Measurements from ENCODE around the gene PLPP7.

The PLPP7 gene

DNA sequence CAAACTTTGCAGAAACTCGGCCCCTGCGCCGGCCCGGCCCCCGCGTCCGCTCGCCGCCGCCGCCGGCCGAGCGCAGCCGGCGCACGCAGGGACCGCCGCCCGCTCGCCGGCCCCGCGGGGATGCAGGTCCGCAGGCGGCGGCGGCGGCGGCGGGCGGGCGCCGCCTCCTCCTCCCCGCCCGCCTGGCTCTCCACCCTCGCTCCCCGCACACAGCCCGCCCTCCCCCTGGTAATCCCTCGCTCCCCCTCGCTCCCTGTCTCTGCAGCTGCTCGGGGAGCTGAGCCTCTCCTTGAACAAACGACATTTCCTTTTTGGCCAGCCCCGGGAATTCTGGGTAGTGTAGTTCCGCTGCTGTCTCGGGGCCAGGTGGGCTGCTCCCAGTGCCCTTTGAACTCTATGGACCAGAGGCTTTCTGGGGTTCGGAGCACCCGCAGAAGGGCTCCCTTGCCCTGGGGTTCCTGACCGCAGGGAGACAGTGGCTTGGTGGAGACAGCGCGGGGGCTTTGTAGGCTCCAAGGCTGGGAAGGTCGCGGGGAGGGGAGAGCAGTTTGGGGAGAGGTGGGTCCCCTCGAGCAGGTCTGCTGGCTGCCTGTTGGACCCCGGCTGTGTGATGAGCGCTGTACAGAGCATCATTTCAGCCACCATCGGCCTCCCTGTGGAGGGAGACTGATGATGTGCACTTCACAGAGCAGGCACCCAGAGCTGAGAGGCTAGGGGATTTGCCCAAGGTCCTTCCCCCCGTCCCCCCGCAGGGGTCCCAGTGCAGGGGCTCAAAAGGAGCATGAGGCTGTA is 11.4 kb upstream of the PLPP7 start:
- WGBS, result 24% methylated on average over 31 of the region's 59 CpGs
- Histone ChIP-seq H2BK5ac (ENCODE audit: low read depth, low read length, poor library complexity, severe bottlenecking) (no peak overlapping the region), H4K91ac (ENCODE audit: low read length) (peak overlapping the region; percentile 59), H3K23ac (ENCODE audit: low read length in 2 of 2) (no peak overlapping the region), H3K36me3 (ENCODE audit: control insufficient read depth in 1 of 2, insufficient read depth in 2 of 2, low read depth in 1 of 2, low read length in 2 of 2) (no peaks in the 10 kb centered on the region), H2BK120ac (ENCODE audit: low read depth, low read length) (no peak overlapping the region), H3K14ac (ENCODE audit: low read length in 2 of 2) (no peak overlapping the region), H3K9me3 (ENCODE audit: control insufficient read depth, low read length) (no peaks in the 10 kb centered on the region), H3K4me1 (ENCODE audit: control insufficient read depth, insufficient read depth, low read depth, low read length) (peaks cover 21% of the 10 kb centered on the region), H3K79me1 (replicated peaks; ENCODE audit: low read length, poor library complexity, severe bottlenecking) (no peaks in the 10 kb centered on the region), H3K18ac (ENCODE audit: low read depth in 1 of 2, low read length in 2 of 2) (no peak overlapping the region), H3K4ac (ENCODE audit: low read depth in 1 of 2, low read length in 2 of 2) (no peak overlapping the region), H3K9ac (ENCODE audit: low read length) (no peak overlapping the region), H2AFZ (ENCODE audit: low read depth, low read length) (peak overlapping the region; percentile 30), H3K4me2 (ENCODE audit: low read length, poor library complexity, severe bottlenecking) (peak overlapping the region; percentile 91), H2AK5ac (ENCODE audit: low read length, severe bottlenecking) (no peak overlapping the region), H2BK15ac (ENCODE audit: low read depth, poor library complexity, severe bottlenecking) (no peak overlapping the region), H4K8ac (ENCODE audit: low read length) (no peak overlapping the region), H3K27ac (ENCODE audit: low read length, poor library complexity, severe bottlenecking) (no peak overlapping the region), H3K27me3 (ENCODE audit: control insufficient read depth in 1 of 2, insufficient read depth in 1 of 2, low read length in 2 of 2) (peaks cover 55 to 70% of the 10 kb centered on the region in 2 experiments), H3K4me3 (ENCODE audit: insufficient read depth in 1 of 2, low read depth in 1 of 2, low read length in 2 of 2) (peak overlapping the region; percentile 51 to 65), H2BK12ac (ENCODE audit: low read length in 2 of 2) (peak overlapping the region in 1 of 2 experiments; percentile 80)
- peak; percentile 83 for DNase-seq

DNA sequence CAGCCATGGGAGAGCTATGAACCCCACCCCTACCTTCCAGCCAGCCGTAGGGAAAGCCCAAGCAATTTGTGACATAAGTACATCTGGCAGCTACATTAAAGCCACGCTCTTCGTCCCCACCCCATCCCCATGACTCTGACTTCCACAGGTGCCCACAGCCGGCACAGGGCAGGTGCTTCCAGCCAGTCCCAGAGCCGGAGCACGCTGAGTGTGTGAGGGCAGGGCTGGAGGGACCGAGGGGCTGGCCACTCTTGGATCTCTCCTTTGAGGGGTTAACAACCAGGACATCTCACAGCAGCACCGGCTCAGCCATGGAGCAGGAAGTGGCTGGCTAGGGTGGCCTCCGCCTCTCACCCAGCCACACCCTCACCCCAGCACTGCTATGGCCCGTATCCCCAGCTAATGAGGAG is 10.8 kb upstream of the PLPP7 start:
- Histone ChIP-seq H2BK12ac (ENCODE audit: low read length in 2 of 2) (no peak overlapping the region), H3K4me3 (ENCODE audit: insufficient read depth in 1 of 2, low read depth in 1 of 2, low read length in 2 of 2) (no peak overlapping the region), H3K4me2 (ENCODE audit: low read length, poor library complexity, severe bottlenecking) (no peak overlapping the region), H2AFZ (ENCODE audit: low read depth, low read length) (no peak overlapping the region), H3K23ac (ENCODE audit: low read length in 2 of 2) (no peak overlapping the region), H3K27me3 (ENCODE audit: control insufficient read depth in 1 of 2, insufficient read depth in 1 of 2, low read length in 2 of 2) (peaks cover 61 to 72% of the 10 kb centered on the region in 2 experiments), H4K91ac (ENCODE audit: low read length) (no peak overlapping the region), H3K27ac (ENCODE audit: low read length, poor library complexity, severe bottlenecking) (no peak overlapping the region), H3K4me1 (ENCODE audit: control insufficient read depth, insufficient read depth, low read depth, low read length) (peaks cover 23% of the 10 kb centered on the region), H2BK5ac (ENCODE audit: low read depth, low read length, poor library complexity, severe bottlenecking) (no peak overlapping the region), H3K4ac (ENCODE audit: low read depth in 1 of 2, low read length in 2 of 2) (no peak overlapping the region), H3K18ac (ENCODE audit: low read depth in 1 of 2, low read length in 2 of 2) (no peak overlapping the region), H3K36me3 (ENCODE audit: control insufficient read depth in 1 of 2, insufficient read depth in 2 of 2, low read depth in 1 of 2, low read length in 2 of 2) (no peaks in the 10 kb centered on the region), H3K14ac (ENCODE audit: low read length in 2 of 2) (no peak overlapping the region), H2AK5ac (ENCODE audit: low read length, severe bottlenecking) (no peak overlapping the region), H3K9me3 (ENCODE audit: control insufficient read depth, low read length) (no peaks in the 10 kb centered on the region), H2BK15ac (ENCODE audit: low read depth, poor library complexity, severe bottlenecking) (no peak overlapping the region), H4K8ac (ENCODE audit: low read length) (no peak overlapping the region), H3K9ac (ENCODE audit: low read length) (no peak overlapping the region), H2BK120ac (ENCODE audit: low read depth, low read length) (no peak overlapping the region), H3K79me1 (replicated peaks; ENCODE audit: low read length, poor library complexity, severe bottlenecking) (no peaks in the 10 kb centered on the region)
- no peak for DNase-seq
- WGBS, result 58% methylated on average over 9 of the region's 10 CpGs

DNA sequence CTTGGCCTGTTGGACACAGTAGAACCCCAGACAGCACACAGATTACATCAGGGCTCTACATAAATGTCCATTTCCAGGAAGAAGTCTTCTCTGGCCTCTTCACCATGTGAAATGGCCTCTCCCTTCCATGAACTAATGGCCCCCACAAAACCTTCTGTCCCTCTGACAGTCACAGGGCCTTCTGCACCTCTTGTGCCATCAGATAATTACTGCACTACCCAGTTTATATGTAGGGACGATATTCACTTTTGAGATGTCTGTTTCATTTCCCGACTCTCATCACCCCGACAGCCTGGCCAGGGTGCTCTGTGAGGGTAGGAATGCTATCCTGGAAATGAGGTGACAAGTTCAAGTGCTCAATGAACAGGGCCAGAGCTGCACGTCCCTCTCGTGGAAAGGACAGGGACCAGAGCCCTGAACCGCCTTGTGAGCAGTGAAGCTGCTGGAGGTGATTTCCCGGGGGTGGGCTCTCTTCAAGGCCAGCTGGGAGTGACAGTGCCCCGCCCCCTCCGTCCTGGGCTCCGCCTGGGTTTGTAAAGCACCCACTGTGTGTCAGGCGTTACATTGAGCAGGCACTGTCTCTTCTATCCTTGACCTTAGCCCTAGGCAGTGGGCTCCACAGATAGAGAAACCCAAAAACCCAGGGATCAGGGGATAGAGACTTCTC is 10.2 kb upstream of the PLPP7 start:
- Histone ChIP-seq H2BK5ac (ENCODE audit: low read depth, low read length, poor library complexity, severe bottlenecking) (no peak overlapping the region), H3K23ac (ENCODE audit: low read length in 2 of 2) (no peak overlapping the region), H3K4me3 (ENCODE audit: insufficient read depth in 1 of 2, low read depth in 1 of 2, low read length in 2 of 2) (no peak overlapping the region), H4K91ac (ENCODE audit: low read length) (no peak overlapping the region), H2BK120ac (ENCODE audit: low read depth, low read length) (no peak overlapping the region), H2AK5ac (ENCODE audit: low read length, severe bottlenecking) (no peak overlapping the region), H3K18ac (ENCODE audit: low read depth in 1 of 2, low read length in 2 of 2) (no peak overlapping the region), H2AFZ (ENCODE audit: low read depth, low read length) (no peak overlapping the region), H3K27me3 (ENCODE audit: control insufficient read depth in 1 of 2, insufficient read depth in 1 of 2, low read length in 2 of 2) (peaks cover 67% of the 10 kb centered on the region in 2 experiments), H2BK12ac (ENCODE audit: low read length in 2 of 2) (no peak overlapping the region), H3K79me1 (replicated peaks; ENCODE audit: low read length, poor library complexity, severe bottlenecking) (no peaks in the 10 kb centered on the region), H3K36me3 (ENCODE audit: control insufficient read depth in 1 of 2, insufficient read depth in 2 of 2, low read depth in 1 of 2, low read length in 2 of 2) (no peaks in the 10 kb centered on the region), H3K4me2 (ENCODE audit: low read length, poor library complexity, severe bottlenecking) (no peak overlapping the region), H3K9ac (ENCODE audit: low read length) (no peak overlapping the region), H3K14ac (ENCODE audit: low read length in 2 of 2) (no peak overlapping the region), H3K9me3 (ENCODE audit: control insufficient read depth, low read length) (no peaks in the 10 kb centered on the region), H3K27ac (ENCODE audit: low read length, poor library complexity, severe bottlenecking) (no peak overlapping the region), H2BK15ac (ENCODE audit: low read depth, poor library complexity, severe bottlenecking) (no peak overlapping the region), H3K4me1 (ENCODE audit: control insufficient read depth, insufficient read depth, low read depth, low read length) (peaks cover 23% of the 10 kb centered on the region), H3K4ac (ENCODE audit: low read depth in 1 of 2, low read length in 2 of 2) (no peak overlapping the region), H4K8ac (ENCODE audit: low read length) (no peak overlapping the region)
- no peak for DNase-seq
- 65% methylated on average over 11 of the region's 11 CpGs for WGBS

DNA sequence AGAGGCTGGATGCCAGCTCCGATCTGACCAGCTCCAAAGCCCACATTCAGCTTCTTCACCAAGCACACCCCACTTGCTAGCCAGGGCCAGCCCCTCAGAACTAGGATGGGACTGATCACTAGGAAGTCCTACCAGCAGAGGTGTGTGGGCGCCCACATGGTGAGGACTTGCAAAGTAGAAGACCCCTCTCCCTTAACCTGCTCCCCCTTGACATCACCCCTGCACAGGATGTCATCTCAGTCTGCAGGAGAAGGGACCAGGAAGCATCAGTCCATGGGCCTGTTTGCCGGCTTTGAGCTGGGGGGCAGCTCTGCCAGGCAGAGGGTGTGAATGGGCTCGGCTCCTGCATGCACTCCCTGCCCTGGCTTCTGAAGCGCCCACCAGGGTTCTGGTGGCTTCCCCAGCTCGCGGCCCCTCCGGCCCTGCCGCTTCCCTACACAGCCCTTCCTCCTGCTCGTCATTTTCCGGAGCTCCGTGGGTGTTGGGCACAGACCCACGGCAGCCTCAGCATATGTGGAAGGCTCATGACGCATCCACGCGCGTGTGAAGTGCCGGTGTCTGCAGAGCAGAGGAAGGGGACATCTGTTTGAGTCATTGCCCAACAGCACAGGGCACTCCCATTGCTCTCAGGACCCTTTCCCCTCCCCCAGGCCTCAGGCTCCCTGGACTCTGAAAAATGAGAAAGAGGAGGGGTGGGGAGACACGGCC is 9.5 kb upstream of the PLPP7 start:
- Histone ChIP-seq H2BK120ac (ENCODE audit: low read depth, low read length) (no peak overlapping the region), H2BK12ac (ENCODE audit: low read length in 2 of 2) (no peak overlapping the region), H3K27ac (ENCODE audit: low read length, poor library complexity, severe bottlenecking) (no peak overlapping the region), H3K4me2 (ENCODE audit: low read length, poor library complexity, severe bottlenecking) (no peak overlapping the region), H2AFZ (ENCODE audit: low read depth, low read length) (no peak overlapping the region), H2BK5ac (ENCODE audit: low read depth, low read length, poor library complexity, severe bottlenecking) (no peak overlapping the region), H3K14ac (ENCODE audit: low read length in 2 of 2) (no peak overlapping the region), H3K4ac (ENCODE audit: low read depth in 1 of 2, low read length in 2 of 2) (no peak overlapping the region), H3K4me1 (ENCODE audit: control insufficient read depth, insufficient read depth, low read depth, low read length) (peaks cover 23% of the 10 kb centered on the region), H2AK5ac (ENCODE audit: low read length, severe bottlenecking) (no peak overlapping the region), H2BK15ac (ENCODE audit: low read depth, poor library complexity, severe bottlenecking) (no peak overlapping the region), H3K36me3 (ENCODE audit: control insufficient read depth in 1 of 2, insufficient read depth in 2 of 2, low read depth in 1 of 2, low read length in 2 of 2) (no peaks in the 10 kb centered on the region), H3K79me1 (replicated peaks; ENCODE audit: low read length, poor library complexity, severe bottlenecking) (no peaks in the 10 kb centered on the region), H4K8ac (ENCODE audit: low read length) (no peak overlapping the region), H3K9me3 (ENCODE audit: control insufficient read depth, low read length) (no peaks in the 10 kb centered on the region), H3K4me3 (ENCODE audit: insufficient read depth in 1 of 2, low read depth in 1 of 2, low read length in 2 of 2) (no peak overlapping the region), H4K91ac (ENCODE audit: low read length) (no peak overlapping the region), H3K9ac (ENCODE audit: low read length) (no peak overlapping the region), H3K27me3 (ENCODE audit: control insufficient read depth in 1 of 2, insufficient read depth in 1 of 2, low read length in 2 of 2) (peaks cover 60 to 69% of the 10 kb centered on the region in 2 experiments), H3K23ac (ENCODE audit: low read length in 2 of 2) (no peak overlapping the region), H3K18ac (ENCODE audit: low read depth in 1 of 2, low read length in 2 of 2) (no peak overlapping the region)
- WGBS, result 76% methylated on average over 19 of the region's 19 CpGs
- DNase-seq, result no peak

Data from mesenchymal stem cell (in vitro differentiated cells and primary cell).